Testis (tissue), 2 donors: Measurements from ENCODE around the gene GALNT4.

Experiments used
- CTCF ChIP-seq, 3 experiments: fragments of 450-650 bp in 2 of 3; fragments of 200-600 bp in 1 of 3; sonication (generic) in 1 of 3; IDR thresholded peaks; one replicate each; pipeline ENCODE4 v1.5.1; 2016 to 2019; ENCODE audit warnings: antibody characterized with exemption in 3 of 3, mild to moderate bottlenecking in 2 of 3, moderate library complexity in 1 of 3
- POLR2A ChIP-seq: fragments of 450-650 bp; IDR thresholded peaks from one replicate; pipeline ENCODE4 v1.6.1; 2017; ENCODE audit warnings: antibody characterized with exemption, mild to moderate bottlenecking, moderate library complexity

GRCh38 chr12:89544022-89544421, 19.4 kb upstream of the GALNT4 start:
- TF ChIP-seq CTCF (IDR thresholded peaks at IDR 0.05), result no peak
- TF ChIP-seq POLR2A, result no peak
